ENCODE results near the gene SEMA3A.
A peak's percentile ranks its signal among the peaks of the same experiment; 100 is the strongest.

The SEMA3A gene

DNA sequence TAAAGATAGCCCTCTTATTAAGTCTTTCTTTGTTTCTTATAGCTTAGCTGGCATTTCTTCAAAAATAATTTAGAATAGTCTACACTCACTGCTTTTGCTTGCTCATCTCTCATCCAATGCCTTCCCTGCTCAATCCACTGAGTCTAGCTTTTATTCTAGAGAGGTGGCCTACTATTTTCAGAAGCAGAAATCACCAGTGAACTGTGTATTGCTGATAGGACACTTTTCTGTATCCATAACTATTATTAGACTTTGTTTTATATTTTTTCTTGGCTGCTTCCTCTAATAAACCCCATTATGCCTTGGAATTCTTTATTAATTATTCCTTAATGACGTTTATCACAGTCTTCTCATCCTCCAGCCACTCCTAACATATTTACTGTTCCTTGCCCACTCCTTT lies 206.8 kb downstream of the SEMA3A start:
- no peak for DNase-seq

DNA sequence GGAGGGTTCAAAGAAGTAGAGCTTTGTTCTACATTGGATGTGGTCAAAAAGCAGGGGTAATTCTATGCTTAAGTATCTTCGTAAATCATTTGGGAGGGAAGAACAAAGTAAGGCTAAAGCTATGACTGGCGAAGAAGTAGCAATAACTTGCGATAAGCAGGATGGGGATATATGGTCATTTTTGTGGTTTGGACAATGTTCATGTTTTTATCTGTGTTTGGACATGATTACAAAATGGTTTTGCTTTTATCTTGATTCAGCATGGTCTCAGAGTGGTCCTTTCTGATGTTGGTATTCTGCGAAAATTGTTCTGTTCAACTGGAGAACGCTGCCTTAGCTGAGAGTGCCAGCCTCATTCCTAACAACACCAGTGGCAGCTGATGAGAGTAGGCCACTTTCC lies 208.8 kb downstream of the SEMA3A start:
- no peak for DNase-seq

DNA sequence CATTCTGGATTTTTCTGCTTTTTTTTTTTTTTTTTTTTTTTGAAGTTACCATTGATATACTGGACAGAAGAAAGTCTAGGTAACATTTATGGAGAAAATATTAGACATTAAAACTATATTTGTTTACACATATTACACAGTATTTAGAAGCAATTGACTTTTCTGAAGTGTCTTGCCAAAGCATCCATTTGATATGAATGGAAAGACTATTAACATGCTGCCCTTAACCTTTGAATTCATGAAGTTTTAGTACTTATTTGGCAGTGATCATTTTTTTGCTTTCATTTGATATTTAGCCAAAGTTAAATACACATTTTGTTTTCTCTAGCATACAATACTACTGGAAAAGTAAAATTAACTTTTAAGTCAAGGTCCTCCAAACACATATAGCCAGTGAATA lies 210.0 kb downstream of the SEMA3A start:
- DNase-seq, result no peak

DNA sequence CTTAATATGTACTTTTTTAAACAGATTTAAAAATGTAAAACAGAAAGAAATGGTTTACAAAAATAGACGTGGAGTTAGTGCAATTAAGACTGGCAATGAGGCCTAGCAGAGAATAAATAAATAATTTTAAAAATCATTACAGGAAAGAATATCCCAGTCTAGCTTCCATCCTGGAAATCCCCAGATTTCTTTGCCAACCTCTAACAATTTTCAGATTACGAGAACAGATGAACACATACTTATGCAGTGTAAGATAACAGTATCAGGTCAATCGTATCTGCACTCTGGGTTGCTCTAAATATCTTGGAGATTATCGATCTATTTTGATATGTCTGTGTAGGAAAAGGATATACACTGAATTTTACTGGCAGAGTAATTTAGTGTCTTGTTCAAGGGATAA lies 210.5 kb downstream of the SEMA3A start:
- no peak for DNase-seq

DNA sequence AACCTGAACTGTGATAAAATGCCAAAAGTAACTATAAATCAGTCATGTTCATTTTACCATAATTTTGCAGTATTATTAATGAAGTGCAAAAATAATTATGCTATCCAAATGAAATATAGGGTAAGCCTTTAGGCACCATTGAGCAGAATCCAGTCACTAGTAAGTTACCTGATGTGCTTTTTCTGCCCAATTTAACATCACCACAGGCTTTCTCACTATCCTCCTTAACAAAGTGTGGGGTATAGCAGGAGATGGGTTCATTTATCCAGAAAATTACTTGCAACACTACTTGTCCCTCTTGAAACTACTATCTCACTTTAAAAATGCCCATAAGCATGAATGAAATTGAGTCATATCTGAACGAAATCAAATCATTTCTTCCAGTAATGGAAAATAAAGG lies 211.0 kb downstream of the SEMA3A start:
- no peak for DNase-seq

DNA sequence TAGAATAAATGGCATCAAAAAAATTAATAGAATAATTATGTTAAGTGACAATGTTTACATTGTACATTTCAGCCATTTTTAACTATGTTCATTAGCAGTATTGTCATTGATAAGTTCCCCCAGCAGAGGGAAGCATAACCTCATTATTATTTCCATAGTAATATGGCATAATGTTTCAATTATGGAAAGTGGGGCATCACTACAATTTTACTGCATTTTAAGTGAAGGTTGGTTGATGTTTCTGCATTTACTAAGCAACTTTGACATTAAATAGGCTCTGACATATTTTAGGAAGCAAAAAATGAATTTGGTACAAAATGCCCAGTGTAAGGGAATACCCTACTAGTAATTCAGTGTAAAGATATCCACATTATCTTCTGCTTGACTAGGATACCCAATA lies 218.3 kb downstream of the SEMA3A start:
- DNase-seq, result peak; percentile 11

DNA sequence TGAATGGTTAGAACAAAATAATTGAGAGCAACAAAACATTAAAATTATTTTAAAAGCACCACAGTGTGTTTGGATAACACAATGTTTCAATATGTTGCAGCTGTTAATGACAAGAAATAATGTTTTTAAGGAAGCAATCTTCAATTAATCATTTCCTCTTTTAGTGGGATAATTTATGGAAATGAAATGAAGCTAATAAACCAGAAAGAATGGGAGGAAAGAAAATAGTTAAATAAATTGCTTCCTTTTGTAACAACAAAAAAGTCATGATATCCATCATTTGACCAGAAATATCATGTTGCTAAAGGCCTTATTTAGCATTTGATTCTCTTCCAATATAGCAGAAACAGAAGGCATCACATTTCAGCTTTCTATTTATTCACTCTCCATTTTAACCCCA lies 224.5 kb downstream of the SEMA3A start:
- DNase-seq, result no peak

DNA sequence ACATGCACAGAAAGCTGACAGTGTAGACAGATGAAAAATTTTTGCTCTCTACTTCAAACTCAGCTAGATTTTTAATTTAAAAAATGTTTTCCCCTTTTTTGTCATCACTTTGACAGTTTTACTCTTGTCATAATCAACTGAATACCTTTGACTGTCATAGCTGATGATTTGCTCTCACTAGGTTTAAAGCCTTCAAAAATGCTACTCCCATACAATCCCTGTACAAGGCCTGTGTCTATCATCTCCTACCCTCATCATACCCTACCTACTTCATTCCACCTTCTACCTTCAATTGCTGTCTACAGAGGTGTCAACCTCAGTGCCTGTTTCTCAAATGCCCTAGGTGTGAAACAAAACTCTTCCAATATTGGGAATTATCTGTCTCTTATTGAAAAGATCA lies 230.3 kb downstream of the SEMA3A start:
- no peak for DNase-seq

DNA sequence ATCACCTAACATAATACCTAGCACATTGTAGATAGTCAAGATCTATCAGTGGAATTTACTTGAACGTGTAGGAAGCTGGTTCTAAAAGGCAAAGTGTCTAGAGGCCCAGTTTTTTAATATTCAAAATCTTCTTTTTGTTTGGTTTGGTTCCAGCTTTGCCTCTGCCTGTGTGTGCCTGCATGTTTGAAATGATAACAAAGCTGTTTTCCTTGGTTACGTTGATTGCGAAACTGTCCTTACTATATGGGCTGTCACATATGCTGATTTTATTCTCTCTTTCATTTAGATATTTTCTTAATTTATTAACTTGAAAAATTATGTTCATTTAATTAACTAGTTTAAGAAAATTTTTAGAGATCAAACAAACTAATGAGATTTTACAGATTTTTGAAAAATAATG lies 237.3 kb downstream of the SEMA3A start:
- no peak for DNase-seq

DNA sequence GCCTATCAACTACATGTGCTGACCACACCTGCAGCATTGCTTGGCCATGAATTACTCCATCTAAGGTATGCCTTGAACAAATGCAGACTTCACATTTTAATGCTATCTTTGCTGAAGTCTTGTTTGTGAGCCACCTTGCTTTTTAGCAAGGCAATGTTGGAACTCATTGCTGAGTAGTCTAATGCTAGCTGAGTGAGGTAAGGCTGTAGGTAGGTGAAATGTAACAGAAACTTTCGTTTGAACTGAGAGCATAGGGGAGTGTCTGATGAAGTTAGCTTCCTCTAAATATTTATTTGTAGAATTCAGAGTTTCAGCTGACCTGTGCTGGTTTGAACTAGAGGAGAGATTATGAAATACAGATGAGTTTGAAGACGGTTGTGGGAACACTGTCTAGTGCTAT lies 238.5 kb downstream of the SEMA3A start:
- no peak for DNase-seq

DNA sequence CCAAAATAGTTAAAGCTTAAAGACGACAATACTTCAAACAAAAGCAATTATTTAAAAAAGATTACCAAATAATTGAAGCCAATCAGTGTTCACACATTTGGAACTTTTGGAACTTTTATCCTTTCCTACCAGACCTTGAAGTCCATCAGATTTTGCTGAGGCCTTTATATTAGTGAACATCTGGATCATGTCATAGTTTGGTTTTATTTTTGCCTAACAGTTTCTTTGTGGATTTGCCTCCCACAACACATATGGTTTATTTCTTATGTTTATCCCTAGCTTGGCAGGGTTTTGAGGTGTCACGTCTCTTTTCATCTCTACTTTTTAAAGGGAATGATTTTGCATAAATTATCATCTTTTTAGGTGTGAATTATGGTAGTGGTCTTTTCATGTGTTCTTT lies 242.4 kb downstream of the SEMA3A start:
- no peak for DNase-seq

DNA sequence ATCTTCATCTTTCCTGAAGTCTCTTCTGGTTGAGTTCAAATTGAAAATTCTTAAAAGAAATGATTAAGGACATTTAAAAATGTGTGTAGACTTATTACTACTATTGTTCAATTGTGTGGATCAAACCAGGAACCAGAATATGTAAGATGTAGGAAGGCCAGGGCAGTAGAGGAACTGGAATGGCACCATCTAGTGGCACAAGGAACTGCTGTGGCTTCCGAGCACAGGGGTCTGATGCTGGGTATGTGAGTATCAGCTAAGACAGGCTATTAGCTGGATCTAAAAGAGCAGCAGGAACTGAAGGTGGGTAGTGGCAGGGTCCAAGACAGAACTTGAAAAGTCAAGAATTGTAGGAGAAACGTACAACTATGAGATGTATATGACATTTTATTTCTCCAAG lies 247.3 kb downstream of the SEMA3A start:
- no peak for DNase-seq

DNA sequence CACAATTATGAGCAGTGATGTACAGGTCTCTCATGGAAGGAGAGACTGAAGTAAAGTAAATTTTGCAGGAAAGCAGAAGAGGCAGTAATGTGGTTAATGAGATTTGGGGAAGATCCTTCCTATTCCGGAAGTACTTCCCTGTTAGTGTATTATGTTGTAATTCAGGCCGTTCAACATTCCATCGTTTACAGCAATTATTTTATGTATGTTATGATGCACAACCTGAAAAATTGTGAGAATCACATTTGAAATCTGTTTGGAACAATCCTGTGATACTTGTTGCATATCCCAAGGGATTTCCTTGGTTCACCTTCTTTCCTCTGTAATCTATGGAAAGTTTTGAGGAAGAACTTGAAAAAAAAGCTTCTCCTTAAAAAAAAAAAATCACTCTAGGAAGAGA lies 247.8 kb downstream of the SEMA3A start:
- no peak for DNase-seq

DNA sequence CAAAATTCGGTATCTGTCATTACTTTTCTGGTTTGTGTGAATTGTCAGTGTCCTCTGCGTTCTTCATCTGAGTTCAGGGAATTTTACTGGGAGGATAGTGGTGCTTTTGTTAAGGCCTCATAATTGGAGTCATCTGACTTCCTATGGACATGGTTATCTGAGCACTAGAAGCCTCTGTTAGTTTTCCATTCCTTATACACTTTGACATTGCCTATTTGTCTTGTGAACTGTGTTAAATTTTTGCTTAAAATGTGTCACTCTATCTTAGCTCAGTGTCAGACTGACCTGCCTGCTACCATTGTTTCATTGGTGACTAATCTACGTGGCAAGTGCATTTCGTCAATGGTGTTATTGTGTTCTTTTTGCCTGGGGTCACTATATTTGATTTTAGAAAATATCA lies 253.3 kb downstream of the SEMA3A start:
- peak; percentile 25 for DNase-seq

DNA sequence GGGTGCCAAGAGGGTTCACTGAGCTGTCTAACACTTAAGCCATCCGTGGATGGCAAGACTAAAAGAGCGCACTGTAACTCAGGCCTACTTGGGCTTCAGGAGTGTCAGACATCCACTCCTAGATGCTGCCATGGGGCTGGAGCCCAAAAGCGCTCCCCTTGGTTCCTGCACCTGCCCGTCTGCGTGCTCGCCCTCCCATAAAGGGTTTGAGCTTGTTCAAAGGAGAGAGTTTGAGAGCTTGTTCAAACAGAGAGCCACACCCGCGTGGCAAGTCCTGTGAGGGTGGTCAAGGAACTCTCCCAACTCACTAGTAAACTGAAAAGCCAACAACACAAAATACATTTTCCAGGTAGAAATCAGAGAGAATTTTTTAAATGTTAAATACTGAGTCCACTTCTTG lies 256.7 kb downstream of the SEMA3A start:
- no peak for DNase-seq

DNA sequence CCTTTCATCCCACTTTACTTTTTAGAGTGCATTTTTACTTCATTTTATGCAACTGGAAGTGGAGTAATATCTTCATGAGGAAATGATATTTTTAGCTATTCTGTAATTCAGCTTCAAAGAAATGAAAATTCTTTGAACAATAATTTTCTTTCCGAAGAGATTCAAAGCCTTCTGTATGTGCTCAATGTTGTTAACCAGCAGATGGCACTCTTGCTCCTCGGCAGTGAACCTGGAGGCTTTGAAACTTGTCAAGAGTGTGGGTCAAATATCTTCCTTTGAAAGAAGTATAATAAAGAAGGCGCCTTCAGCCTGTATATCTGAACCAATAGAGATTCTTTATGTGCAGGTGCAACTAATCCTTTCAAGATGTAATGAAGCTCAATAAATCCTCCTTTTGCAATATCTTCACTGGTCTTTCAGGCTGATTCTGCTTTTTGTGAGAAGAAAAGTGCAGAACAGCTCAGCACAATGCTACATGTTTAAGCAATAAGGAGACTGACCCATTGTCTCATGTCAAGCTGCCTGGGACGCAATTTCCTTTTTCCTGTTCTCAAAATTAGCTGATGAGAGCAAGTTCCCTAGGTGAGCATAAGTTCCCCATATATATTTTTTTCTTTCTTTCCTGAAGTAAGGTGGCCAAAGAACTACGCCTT lies 258.4 kb downstream of the SEMA3A start:
- DNase-seq, result peak; percentile 56

DNA sequence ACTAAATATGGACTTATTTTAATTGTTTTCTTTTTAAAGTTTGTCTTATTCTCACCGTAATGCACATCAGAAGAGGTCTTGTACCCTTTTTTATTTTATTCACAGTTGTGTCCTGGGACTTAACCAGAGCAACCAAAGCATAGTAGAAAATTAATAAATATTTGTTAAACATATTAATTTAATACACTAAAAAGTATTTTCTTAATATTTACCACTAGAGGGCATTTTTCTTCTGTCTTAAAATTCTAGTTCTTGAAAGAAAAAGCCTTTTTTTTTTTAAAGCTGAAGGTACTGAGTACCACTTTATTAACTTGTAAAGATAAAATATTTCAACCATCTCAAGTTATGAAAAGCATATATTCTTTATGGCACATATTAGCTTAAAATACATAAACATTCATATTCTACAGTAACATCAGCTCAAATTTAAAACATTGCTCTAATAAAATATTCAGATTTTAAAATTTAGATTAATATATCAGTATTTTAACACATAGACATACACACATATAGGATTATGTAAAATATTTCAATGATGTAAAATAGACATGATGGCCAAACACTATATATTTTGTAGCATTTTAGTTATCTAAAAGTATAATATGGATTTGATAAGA lies 260.4 kb downstream of the SEMA3A start:
- no peak for DNase-seq

DNA sequence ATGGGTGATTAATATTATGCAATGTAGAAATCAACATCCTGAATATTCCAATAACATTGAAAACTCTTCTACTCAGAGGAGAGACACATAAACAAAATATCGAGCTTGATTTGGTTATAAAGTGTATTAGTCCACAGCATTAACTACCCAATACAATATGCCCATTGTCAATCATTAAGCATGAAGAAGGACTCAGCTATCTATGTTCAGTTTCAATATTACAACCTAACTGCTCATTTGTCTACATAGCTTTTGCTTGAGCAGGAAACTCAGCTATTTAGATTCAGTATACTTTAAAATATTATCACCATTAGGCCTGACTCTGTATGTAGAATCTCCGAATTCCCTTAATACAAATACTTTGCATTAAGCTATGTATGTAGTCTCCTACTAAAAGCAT lies 262.6 kb downstream of the SEMA3A start:
- no peak for DNase-seq

DNA sequence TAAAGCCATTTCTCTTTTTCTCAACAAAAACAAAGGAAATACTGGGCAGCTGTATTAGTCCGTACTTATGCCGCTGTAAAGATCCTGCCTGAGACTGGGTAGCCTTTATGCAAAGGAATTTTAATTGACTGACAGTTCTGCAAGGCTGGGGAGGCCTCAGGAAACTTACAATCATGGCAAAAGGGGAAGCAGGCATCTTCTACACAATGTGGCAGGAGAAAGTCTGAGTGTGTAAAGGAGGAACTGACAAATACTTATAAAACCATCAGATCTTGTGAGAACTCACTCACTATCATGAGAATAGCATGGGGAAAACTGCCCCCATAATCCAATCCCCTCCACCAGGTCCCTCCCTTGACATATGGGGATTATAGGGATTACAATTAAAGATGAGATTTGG lies 264.3 kb downstream of the SEMA3A start:
- no peak for DNase-seq

DNA sequence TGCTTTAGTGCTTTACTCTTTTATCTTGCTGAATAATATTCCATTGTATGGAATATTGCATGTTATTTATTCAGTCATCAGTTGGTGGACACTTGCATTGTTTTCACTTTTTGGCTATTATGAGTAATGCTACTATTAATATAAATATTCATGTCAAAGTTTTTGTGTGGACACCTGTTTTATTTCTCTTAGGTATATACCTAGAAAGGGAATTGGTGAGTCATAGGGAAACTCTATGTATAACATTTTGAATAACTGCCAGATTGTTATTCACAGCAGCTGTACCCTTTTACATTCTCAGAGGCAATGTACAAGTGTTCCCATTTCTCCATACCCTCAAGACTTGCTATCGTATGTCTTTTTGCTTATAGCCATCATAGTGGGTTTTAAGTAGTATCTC lies 268.7 kb downstream of the SEMA3A start:
- no peak for DNase-seq

DNA sequence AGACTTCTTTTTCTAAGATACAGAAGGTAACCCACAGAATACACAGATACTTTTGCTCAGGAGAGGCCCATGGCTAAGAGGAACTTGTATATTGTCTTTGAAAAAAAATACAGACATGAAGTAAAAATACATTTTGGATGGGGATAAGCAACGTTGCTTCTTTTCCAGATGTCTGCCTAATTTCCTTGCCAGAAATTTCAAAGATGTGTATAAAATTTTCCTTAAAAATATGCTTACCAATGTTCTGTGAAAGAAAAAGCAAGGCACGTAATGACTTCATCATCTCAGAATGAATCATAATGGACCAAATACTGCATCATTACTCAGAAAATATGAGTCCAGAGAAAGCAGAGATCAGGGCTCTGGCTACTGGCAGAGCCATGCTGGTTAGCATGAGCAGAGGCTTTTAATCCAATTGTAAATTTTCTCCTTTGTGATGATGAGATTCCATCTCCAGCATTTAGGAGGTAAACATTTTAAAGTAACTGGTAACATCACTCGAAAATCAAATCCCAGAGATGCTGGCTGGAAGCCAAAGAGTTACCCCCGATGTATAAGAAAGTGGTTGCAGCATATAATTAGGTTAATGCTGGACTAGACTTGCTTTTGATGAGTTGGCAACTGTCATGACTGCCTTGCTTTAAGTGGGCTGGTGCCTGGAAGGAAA lies 272.5 kb downstream of the SEMA3A start:
- DNase-seq, result no peak

DNA sequence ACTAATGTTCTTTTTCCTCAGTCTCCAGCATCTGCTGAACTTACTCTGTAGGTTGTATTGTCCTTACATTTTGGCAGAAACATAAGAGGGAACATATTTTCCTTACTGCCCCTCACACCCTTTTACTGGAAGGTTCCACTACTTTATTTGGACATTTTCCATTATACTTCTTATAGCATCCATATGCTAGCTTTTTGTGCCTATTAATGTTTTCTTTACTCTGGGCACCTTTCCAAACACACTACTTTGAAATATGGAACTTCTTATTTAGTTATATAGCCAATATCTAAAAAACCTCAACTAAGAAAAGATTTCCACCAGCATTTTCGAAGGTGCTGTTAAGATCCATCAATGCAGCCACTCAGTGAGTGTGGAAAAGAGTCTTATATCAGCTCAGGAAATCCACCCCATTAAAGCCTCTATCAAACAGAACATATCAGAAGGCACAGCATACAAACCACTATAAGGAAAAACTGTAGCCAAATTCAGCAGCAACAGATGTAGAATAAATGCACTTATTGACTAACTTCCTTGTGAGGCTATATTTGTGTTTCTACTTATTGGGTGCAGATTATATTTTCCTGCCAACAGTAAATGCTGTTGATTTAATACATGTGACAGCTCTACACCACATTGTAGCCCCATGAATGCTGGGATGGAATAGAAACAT lies 273.2 kb downstream of the SEMA3A start:
- DNase-seq, result no peak

DNA sequence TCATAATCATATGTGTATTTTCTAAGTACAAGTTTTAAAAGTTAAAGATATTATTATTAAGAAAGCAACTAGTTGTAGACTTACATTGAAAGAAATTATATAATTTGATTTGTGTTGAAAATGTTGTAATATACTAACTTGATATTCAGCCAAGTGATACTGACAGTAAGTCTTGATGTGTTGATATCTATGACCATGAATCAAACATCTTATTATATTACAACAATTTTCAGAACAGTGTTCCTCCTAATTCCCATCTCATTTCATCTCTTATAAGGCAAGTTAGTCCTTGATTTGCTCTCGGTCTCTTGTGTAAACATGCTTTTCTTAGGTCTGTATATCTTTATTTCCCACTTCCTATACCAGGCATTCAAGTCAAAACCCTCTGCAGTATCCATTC lies 276.4 kb downstream of the SEMA3A start:
- DNase-seq, result no peak

DNA sequence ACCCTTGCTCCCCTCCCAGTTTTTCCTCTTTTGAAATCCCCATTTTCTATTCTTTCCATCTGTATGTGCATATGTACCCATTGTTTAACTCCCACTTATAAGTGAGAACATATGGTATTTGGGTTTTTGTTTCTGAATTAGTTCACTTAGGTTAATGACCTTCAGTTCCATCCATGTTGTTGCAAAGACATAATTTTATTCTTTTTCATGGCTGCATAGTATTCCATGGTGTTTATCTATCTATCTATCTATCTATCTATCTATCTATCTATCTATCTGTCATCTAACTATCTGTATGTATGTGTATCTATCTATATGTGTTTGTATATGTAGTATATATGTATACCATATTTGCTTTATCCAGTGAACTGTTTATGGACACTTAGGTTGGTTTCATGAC lies 281.4 kb downstream of the SEMA3A start:
- no peak for DNase-seq
